Right renal cortex interstitium (tissue), 3 donors: Measurements from ENCODE around the gene AATK. TPM values are rescaled to one million over a fixed set of nuclear protein-coding genes. Genes with fewer than 3 reads are reported as not detected.
A peak's percentile ranks its signal among the peaks of the same experiment; 100 is the strongest.

ENCODE experiments used
- DNase-seq, 3 donors: peaks; one replicate each; pipeline ENCODE4 v3.0.0-alpha.2; 2013; ENCODE audit warnings: low read depth in 3 of 3, low spot score in 2 of 3
- polyA plus RNA-seq, 3 donors: library from polyadenylated mRNA; unstranded; fragments of 120-200 nt; gene quantifications; one replicate each; pipeline ENCODE4 v1.2.1, GENCODE V29; 2013; ENCODE audit not compliant: insufficient read length in 3 of 3

AATK gene
- polyA plus RNA-seq, 3 donors = 2.9 to 3.9 (median 3.1) TPM

DNA sequence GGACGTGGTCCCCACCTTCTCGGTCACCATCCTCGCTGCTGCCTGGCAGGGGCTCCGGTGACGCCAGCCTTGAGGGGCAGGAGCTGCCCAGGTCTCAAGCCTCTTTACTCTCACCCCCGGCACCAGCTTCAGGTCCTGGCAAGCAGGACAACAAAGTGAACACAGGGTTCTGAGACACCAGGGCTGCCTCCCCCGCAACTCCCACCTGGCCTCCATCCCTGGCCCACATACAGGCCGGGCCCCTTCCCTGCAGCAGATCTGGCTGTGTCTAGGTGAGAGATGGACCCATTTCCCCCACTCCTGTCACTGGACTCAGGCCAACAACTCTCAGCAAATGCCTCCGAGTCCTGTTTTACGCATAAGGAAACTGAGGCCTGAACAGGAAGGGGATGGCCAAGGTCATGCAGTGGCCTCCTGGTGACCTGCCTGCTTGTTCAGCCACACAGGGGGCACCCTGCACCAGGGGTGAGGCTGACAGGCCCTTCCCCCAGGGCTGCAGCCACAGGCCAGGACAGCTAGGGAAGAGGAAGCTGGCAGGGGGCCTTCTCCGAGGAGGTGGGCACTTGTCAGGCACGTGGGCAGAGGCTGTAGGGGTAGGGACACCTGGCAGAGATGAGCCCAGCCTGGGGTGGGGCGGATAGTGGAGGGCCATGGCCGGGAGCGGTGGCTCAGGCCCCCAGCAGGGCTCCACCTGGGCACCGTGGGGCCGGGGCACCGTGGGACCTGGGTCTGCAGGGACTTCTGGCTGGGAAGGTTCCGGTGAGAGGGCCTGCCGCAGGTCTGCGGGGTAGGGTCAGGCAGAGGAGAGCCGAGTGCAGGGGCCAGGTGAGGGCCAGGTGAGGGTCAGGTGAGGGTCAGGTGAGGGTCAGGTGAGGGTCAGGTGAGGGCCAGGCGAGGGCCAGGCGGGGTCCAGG, 47.5 kb downstream of the AATK start:
- no peak for DNase-seq

DNA sequence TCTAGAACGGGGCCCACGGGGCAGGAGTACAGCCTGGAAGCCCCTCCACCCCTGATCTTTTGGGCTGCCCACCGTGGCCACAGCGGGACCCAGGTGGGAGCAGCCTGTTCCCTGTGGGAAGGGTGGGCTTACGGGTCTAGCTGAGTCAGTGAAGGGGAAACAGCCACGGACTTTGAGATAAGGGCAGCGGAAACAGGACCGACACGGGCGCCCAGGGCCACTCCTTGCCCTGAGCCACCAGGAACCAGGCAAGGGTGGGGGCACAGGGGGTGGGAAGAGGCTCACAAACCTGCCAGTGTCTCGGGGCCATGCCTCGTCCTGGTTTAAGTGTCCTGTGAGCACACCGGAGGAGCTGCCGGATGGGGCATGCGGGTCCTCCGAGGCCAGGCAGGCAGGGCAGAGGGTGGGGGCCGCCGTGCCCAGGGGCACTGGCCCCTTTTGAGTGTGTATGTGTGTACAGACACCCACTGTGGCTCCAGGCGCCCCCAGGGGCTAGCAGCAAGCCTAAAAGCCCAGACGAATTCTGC, 48.3 kb downstream of the AATK start:
- DNase-seq = no peak

DNA sequence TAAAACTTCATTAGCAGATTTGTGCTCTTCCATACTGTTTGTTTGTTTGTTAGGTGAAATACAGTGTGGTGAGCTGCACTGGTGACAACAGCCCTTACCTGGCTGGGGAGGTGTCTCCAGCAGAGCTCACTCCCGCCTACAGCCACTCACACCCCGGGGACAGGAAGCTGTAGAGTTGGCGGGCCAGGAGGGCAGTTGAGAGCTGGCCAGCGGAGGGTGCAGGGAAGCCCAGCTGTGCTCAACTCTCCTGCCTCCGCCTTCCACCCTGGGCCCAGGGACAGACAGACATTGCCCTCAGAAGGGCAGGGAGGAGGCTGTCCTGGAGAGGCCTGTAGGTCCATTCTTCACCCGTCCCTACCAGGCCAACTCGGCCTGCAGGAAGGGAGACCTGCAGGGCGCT, 49.3 kb downstream of the AATK start:
- DNase-seq = no peak

DNA sequence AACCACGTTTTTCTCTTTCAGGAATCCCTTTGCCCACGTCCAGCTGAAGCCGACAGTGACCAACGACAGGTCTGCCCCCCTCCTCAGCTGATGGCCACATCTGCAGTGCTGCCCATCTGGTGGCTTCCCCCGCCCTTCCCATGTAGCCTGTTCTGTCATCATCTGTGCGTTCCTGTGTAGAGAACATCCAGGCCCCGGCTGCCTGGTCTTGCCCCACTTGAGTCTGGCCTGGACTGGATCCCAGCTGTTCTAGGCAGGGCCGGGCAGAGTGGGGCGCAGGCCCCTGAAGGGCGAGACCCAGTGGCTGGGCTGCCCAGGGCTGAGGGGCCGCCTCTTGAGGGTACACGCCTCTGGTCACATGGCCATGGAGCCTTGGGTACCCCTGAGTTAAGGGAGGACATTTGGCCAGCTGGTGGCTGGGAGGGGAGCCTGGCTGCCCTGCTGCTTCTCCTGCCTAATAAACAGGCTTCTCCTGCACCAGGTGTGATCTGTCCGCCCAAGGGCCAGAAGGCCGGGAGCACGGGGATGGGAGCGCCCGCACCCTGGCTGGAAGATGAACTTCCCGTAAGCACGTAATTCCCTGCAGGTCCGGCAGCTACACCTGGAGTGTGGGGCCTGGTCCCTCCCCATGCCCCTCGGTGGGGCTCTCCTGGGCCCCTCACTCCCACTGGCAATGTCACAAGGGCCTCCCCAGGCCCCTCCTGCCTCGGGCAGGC, 50.1 kb downstream of the AATK start:
- no peak for DNase-seq

DNA sequence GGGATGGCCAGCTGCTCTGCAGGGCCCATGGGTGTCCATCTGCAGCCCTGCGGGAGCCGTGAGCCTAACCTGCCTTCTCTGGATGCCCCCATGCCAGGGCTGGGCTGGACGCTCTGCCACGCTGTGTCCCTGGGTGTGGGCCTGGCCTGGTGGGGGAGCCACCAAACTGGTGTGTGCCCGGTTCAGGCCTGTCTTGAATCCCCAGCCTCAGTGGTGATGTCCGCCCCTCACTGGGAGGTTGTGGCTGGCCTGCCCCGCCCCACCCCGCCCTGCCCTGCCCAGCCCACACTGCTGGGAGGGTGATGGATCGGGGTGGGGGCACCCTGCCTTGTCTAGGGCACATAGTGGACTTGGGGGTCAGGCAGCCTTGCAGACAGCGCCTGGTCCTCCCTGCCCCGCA, 50.8 kb downstream of the AATK start:
- no peak for DNase-seq

DNA sequence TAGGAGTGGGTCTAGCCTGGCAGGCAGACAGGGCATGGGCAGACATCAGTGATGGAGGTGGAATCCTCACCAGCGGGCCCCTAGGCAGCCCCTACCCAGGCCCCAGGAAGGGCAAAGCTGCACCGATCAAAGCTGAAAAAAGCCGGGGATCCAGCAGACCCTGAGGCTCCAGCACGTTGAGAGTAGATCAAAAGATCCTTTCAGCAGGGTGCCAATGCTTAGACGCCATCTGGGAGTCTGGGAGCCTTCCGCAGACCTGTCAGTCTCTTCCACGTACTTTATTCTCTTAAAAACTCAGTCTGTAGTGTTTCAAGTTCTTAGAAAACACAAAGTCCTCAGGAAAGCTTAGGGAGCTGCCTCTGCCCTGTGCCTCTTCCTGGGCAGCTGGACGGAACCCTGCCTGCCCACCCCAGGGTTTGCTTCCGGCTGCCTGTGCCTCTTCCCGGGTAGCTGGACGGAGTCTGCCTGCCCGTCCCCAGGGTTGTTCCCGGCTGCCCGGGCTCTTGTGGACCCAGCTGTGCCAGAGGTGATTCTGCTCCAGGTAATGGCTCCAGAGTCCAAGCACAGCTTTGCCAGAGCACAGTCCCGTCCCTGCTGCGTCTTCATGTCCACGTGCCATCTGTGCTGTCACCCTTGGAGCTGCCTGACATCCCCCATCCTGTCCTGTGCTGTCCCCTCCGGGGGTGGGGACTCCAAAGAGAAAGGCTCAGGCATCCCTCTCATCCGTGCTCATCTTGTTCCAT, 51.5 kb downstream of the AATK start:
- no peak for DNase-seq

DNA sequence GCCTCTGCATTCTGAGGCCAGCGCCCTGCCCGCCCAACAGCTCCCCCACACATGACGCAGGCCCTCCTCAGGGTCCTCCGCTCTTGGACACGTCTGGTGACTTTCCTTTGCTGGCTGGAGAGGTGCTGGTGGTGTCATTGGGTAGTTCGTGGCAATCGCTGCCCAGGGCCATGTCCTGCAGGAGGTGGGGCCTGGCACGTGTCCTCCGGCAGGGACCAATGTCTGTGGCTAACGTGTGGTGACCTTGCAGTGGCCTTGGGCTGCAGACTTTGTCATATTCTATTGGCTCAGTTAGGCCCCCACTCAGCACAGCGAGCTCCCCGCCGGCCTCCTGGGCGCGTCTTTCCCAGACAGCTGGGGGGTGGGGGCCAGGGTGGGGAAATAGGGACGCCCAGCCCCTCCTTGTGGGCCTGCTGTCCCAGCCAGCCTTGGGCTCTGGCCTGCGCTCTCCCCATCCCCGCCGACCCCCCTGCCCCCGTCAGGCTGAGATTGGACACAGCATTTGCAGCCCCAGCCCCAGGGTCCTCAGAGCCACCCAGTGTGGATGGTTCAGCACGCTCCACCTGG, 52.8 kb downstream of the AATK start:
- no peak for DNase-seq

DNA sequence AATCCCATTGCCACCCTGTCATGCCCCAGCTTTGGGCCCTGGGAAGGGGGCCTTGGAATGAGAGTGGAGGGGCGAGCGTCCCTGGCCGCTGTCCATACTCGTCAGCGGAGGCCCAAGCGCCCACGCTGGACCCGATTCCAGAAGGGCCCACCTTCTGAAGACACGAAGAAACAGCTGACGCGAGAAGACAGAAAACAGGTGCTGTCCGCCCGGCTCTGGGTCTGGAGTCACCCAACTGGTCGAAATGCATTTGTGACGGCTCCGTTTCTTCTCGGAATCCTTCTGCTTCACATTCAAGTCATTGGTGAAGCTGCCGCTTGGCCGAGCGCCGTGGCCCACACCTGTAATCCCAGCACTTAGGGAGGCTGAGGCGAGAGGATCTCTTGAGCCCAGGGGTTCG, 53.6 kb downstream of the AATK start:
- no peak for DNase-seq

DNA sequence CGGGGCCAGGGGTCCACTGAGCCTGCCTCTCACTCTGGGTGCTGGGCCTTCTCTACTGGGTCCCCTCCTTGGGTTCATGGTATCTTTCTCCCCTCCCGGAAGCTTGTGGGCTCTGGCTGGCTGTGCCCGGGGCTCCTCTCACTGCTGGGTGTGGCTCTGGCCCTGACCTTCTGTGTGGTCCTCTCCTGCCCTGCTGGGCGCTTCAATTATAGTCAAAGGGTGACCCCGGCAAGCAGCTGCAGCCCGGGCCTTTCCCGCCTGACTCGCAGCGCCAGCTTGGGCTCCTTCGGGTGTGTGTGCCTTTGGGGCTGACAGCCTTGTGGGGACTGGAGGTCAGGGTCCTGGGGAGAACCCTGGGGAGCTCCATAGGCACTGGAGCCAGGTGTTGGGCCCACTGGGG, 55.0 kb downstream of the AATK start:
- DNase-seq = no peak

DNA sequence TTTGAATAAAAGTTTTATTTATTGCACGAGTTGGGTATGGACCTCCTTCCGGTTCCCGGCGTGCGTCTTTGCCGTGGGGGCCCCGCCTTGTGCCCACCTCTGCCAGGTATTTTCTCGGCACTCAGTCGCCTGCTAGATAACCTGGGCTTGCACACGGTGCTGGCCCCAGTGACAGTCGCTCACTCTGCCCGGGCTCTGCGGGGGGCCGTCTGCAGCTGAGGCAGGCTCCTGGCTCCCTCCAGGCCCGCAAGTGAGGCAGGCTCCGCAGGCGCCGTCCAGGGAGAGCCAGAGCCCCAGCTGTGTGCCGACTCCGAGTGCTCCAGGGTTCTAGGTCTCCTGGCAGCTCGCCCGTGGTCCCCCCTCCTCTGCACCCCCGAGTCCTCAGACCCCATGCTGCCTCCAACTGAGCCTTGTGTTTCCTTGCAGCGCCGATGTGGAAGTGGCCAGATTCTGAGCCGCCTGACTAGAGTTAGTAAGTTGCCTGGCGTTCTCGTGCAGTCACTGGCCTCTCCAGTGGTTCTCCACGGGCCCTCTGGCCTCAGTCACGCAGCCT, 55.5 kb downstream of the AATK start:
- DNase-seq = no peak

DNA sequence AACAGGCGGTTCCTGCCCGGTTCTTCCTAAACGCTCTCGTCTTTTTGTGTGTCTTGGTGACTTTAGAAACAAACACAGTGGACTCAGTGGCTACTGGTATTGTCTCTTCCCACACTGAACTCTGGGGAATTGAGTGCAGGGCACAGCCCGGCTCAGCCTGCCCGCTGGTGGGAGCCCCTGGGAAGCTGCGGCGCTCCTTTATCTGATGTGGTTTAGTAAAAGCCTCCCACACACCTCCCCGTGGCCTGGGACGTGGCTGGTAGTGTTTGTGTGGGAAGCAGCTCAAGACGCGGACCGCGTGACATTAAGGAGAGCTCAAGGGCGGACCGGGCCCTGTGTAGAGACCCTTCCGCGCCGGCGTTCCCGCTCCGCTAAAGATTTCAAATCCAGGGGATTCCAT, 56.1 kb downstream of the AATK start:
- no peak for DNase-seq

DNA sequence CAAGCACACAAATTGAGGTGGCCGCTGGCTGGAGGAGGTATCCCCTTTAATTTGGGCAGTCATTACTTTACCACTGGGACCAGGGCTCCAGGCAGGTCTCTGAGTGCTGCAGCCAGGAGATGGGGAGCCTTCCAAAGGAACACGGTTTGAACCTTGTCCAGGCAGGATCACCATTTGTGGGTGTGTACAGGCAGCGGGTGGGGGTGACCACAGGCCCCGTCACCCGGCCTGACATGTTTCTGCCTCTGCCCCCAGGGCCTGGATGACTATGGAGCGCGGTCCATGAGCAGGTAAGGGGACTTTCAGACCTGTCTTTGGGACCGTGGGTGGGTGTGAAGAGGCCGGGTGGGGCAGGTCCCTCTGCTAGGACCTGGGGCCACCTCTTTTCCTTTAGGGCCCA, 57.8 kb downstream of the AATK start:
- DNase-seq = no peak

DNA sequence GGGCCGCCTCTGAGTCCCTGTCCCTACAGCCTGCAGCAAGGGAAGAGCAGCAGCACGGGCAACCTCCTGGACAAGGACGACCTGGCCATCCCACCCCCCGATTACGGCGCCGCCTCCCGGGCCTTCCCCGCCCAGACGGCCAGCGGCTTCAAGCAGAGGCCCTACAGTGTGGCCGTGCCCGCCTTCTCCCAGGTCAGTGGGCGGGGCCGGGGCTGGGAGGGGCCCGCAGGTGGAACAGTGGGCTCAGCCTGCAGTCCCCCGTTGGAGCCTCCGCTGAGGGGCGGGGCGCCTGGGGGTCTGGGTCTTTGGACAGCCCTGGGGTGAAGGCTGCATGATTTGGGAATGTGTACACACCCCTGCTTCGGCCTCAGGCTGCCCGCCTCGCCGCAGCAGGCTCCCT, 59.3 kb downstream of the AATK start:
- DNase-seq = no peak

DNA sequence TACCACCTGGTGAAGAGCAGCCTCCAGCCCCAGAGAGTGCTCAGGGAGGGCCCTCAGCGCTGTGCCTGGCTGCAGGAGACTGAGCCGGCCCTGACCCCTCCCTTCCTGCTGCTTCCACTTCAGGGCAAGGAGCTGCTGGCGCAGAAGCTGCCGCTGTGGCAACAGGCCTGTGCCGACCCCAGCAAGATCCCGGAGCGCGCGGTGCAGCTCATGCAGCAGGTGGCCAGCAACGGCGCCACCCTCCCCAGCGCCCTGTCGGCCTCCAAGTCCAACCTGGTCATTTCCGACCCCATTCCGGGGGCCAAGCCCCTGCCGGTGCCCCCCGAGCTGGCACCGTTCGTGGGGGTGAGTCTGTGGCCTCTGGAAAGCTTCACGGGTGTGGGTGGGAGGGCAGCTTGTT, 62.6 kb downstream of the AATK start:
- DNase-seq = no peak

DNA sequence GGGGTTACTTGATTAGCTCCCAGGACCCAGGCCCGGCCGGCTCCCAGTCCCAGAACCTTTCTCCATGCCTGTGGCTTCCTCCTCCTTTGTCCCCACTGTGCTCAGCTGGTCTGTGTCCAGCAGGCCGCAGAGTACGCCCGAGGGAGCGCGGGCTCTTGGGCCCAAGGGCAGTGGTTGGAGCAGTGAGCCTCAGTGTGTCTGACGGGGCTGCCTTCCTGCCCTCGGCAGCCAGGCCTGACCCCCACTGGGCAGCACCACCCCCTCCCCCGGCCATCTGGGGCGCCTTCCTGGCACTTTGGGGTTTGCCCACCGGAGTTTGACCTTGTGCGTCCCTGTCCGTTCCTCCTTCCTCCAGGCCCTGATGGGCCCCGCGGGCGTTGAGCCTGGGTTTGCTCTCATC, 63.2 kb downstream of the AATK start:
- no peak for DNase-seq

DNA sequence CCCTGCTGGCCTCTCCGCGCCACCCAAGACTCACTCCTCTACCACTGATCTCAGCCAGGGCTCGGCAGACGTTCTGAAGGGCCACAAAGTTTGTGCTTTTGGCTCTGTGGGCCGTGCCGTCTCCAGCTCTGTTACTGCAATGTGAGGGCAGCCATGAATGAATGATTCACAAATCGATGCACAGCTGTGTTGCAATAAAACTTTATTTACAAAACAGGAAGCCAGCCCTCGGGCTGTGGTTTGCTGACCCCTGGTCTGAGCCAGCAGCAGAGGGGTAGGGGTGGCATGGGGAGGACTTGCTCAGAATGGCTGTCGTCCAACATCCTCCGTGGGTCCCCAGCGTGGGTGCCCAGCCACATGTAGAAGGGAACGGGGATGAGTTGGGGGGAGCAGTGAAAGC, 63.7 kb downstream of the AATK start:
- no peak for DNase-seq

DNA sequence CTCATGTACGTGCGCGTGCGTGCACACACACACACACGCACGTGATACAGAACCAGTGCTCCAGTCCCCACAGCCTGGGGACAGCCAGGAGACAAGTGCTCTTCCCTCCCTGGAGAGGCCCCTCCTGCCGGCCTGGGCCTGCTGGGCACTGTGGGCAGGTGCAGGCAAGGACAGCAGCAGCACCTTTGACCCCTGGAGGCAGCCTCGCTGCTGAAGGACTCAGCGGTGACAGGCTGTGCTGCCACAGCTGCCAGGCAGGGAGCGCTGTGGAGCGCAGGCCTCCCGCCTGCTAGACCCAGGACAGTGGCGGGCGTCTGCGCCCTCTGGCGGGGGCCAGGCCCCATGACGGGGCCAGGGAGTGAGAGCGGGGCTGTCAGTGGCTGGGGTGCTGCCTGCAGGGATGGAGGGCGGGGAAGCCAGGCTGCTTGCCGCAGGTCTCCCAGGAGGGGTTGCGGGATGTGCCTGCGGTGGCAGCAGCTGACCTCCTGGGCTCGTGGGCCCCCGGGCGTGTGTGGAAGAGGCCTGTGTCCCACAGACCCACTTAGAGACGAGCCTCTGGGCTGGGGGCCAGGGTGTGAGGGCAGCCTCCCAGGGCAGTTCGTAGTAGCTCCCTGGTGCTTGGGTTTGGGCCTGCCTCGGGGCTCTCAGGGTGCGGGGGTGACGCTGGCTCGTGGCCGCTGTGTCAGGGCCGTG, 64.3 kb downstream of the AATK start:
- peak in 2 of 3 donors; percentile 33 to 49 for DNase-seq

DNA sequence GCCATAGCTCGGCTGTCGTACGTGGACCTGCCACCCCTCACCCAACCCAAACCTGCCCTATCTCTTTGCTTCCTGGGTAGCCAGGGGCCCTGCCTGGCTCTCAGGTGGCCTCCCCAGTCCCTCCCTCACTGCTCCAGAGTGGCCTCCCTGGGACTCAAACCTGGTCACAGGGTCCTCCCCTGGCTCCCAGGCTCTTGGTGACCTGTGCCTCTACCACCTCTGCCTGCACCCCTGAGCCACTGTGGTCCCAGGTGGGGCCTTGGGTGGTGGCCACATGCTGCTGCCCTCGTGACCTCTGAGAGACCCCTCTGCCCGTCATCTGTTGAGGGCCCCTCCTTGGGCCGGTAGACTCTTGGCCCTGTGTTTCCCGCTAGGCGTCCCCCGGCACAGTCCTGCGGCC, 65.4 kb downstream of the AATK start:
- DNase-seq = no peak

DNA sequence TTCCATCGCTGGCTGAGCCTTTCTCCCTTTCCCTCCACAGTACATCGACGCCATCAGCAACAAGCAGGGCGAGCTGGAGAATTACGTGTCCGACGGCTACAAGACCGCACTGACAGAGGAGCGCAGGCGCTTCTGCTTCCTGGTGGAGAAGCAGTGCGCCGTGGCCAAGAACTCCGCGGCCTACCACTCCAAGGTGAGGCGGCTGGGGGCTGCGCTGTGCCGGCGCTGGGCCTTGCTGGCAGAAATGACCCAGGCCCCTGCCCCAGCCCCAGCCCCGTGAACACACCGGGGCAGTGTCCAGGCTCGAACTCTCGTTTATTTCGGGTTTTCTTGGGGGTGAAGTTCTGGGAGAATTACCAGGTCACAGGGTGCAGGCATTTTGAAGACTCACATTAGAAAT, 66.1 kb downstream of the AATK start:
- no peak for DNase-seq

DNA sequence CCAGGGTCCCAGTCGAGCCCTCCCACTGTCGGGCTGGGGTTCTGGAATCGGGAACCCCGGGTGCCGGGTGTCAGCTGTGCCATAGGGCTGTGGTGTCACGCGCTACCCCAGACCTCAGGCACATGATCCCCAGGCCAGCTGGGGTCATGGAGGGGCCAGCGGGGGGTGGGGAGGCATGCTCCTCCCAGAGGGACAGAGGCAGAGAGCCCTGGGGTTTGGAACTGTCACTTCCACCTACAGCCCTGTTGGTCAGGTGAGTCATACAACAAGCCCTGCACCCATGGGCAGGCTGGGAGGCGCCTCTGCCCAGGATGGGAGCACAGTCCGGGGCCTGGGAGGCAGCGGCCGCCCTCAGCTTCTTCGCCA, 68.1 kb downstream of the AATK start:
- DNase-seq = no peak
